Body of pancreas (tissue), 4 donors: ENCODE data around the gene SETD9.

ENCODE experiments used
- CTCF ChIP-seq, 7 experiments: fragments of 450-650 bp in 4 of 7; fragments of 200-600 bp in 3 of 7; sonication (generic) in 3 of 7; IDR thresholded peaks; one replicate each; pipeline ENCODE4 v1.5.1; 2016 to 2019; ENCODE audit warnings: antibody characterized with exemption in 7 of 7
- POLR2A ChIP-seq, 3 donors: fragments of 450-650 bp; IDR thresholded peaks; one replicate each; pipeline ENCODE4 v1.6.1; 2016; ENCODE audit warnings: antibody characterized with exemption in 3 of 3, mild to moderate bottlenecking in 2 of 3

- TF ChIP-seq POLR2A (IDR thresholded peaks at IDR 0.05) = no peak
- no peak for TF ChIP-seq CTCF (IDR thresholded peaks at IDR 0.05)
Measured at GRCh38 chr5:56876327-56876726, 33.1 kb upstream of the SETD9 start.
